ENCODE results near the gene KRTAP5-8.
"Not testable (repeated sequence)": the region's sequence is repeated elsewhere in the genome, so short reads cannot be mapped to it uniquely, and the experiment has no call there.

The KRTAP5-8 gene

GRCh38 chr11:71518506-71519471 is 19.0 kb upstream of the KRTAP5-8 start:
- DNase-seq, result no peak

- no peak for DNase-seq
Observed at GRCh38 chr11:71519546-71519945, 18.3 kb upstream of the KRTAP5-8 start.

DNA sequence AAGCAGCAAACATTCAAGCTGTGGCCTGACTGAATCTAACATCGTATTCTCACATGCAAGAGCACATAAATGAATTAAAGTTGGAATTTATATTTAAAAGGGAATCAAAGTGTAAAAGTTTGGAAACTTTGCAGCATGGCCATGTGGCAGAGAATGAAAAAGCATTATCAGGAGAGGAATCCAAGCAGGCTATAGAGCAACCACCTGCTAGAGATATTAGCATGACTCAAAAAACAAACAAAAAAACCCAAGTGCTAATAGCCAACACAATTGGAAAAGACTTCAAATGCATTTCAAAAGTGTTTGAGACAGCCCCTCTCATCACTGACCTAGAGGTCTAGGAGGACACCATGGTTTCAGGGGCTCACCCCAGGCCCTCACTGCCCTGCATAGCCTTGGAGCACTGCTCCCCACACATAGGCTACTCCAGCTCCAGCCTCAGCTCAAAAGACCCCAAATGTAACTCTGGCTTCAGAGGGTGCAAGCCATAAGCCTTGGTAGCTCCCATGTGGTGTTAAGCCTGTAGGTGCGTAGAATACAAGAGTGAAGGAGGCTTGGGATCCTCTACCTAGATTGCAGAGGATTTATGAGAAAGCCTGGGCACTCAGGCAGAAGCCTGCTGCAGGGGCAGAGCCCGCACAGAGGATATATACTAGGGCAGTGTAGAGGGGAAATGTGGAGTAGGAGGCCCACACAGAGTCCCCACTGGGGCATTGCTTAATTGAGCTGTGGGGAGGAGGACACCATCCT is 12.5 kb upstream of the KRTAP5-8 start:
- DNase-seq, result no peak

GRCh38 chr11:71525938-71526495 is 11.8 kb upstream of the KRTAP5-8 start:
- no peak for DNase-seq

DNA sequence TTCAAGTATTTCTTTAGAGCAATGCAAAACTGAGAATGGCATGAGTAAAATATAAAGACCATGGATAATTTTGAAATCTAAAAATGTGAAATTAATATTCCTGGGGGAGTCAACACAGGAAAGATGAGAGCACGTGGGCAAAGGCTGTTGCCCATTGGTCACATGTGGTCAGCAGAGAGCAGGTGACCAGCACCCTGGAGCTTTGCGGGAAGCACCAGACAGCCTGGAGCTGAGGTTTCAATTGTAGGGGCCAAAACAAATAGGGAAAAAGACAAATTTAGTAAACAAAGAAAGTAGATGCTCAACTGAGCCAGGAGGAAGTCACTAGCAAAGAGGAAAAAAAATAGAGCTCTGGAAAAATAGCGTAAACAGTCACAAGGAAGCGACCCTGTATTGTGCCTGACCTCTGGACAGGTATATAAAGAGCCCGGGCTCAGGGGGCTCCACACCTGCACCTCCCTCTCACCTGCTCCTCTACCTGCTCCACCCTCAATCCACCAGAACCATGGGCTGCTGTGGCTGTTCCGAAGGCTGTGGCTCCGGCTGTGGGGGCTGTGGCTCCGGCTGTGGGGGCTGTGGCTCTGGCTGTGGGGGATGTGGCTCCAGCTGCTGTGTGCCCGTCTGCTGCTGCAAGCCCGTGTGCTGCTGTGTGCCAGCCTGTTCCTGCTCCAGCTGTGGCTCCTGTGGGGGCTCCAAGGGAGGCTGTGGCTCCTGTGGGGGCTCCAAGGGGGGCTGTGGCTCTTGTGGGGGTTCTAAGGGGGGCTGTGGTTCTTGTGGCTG is 10.8 kb upstream of the KRTAP5-8 start, which contains the start of gene KRTAP5-7:
KRTAP5-7 (plus strand) TSS at position 472 of the 780 bp plus-strand sequence; CDS start at position 506, 34 bp downstream.
- not testable (repeated sequence) for DNase-seq

GRCh38 chr11:71527576-71528210 is 10.1 kb upstream of the KRTAP5-8 start:
- DNase-seq, result no peak

- no peak for DNase-seq
Observed at GRCh38 chr11:71530602-71531001, 7.2 kb upstream of the KRTAP5-8 start.

GRCh38 chr11:71532036-71532610 is 5.7 kb upstream of the KRTAP5-8 start:
- DNase-seq, result no peak

- not testable (repeated sequence) for DNase-seq
Observed at GRCh38 chr11:71534711-71535608, 2.9 kb upstream of the KRTAP5-8 start.

- no peak for DNase-seq
Observed at GRCh38 chr11:71535825-71536224, 2.0 kb upstream of the KRTAP5-8 start.

DNA sequence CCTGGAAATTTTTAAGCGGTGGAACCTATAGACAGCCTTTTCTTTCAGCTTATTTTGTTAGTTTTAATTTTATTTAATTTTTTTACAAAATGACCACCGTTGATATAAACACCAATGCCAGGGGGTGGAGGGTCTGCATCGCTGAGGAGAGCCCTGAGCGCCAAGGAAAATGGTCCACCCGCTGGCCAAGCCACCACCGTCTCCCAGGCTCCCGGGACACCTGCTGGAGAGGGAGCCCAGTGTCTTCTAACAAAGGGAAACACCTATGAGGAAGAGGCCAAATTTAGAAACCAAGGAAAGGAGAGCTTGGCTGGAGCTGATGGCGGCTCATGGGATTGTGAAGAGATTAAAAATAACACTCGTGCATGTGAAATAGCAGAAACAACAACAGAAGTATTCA is 288 bp upstream of the KRTAP5-8 start:
- no peak for DNase-seq

- DNase-seq, result no peak
Observed at GRCh38 chr11:71538666-71538990, 803 bp downstream of the KRTAP5-8 start.

- DNase-seq, result no peak
Observed at GRCh38 chr11:71539017-71539416, 1.2 kb downstream of the KRTAP5-8 start.

DNA sequence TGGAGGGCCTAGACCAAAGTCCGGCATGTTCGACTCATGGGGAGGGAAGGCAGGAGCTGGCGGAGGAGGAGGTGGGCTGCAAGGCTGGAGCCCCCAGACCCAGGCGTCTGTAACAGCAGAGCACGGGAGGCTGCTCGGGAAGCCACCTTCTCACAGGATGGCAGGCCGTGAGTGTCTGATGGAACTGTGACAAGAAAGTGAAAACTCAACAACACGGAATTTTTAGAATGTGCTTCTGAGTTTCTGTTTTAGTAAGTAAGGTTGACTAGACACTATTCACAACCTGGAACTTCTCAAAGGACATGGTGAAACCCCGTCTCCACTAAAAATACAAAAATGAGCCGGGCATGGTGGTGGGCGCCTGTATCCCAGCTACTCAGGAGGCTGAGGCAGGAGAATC is 2.1 kb downstream of the KRTAP5-8 start:
- DNase-seq, result not testable (repeated sequence)

DNA sequence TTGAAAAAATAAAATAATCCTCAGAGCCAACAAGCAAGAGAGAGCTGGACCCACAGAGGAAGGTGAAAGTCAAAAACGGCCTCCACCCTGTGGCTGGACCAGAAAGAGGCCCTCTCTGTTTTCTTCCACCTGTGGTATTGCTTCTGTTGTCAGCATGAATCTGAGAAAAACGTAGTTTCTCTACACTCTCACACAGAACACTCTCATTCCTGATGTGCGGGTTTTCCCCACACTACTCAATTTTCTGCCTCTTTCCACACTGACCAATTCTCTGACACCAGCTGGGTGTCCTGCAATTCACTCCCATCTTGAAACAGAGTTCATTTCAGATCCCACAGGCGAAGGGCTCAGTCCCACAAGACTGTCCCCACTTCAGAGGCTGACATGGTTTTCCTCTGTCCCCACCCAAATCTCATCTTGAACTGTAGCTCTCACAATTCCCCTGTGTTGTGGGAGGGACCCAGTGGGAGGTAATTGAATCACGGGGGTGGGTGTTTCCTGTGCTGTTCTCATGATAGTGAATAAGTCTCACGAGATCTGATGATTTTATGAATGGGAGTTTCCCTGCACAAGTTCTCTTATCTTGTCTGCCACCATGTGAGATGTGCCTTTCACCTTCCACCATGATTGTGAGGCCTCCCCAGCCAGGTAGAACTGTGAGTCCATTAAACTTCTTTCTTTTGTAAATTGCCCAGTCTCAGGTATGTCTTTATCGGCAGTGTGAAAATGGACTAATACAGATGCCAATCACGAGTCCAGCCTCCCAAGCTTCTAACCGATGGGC is 2.9 kb downstream of the KRTAP5-8 start:
- not testable (repeated sequence) for DNase-seq

DNA sequence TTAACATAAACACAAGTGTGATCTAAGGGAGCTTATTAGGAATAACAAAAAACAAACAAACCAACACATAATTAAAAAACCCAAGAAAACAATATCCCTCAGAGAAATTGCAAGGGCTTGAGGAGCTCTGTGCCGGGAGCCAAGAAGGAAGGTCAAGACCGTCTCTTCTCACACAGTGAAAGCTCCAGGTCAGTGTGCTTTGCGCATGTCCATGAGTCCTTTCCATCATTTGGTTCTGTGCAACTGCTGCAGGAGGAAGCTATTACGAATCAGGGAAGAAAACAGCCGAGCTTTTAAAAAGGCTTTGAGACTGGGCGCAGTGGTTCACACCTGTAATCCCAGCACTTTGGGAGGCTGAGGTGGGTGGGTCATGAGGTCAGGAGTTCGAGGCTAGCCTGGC is 4.6 kb downstream of the KRTAP5-8 start:
- DNase-seq, result no peak

DNA sequence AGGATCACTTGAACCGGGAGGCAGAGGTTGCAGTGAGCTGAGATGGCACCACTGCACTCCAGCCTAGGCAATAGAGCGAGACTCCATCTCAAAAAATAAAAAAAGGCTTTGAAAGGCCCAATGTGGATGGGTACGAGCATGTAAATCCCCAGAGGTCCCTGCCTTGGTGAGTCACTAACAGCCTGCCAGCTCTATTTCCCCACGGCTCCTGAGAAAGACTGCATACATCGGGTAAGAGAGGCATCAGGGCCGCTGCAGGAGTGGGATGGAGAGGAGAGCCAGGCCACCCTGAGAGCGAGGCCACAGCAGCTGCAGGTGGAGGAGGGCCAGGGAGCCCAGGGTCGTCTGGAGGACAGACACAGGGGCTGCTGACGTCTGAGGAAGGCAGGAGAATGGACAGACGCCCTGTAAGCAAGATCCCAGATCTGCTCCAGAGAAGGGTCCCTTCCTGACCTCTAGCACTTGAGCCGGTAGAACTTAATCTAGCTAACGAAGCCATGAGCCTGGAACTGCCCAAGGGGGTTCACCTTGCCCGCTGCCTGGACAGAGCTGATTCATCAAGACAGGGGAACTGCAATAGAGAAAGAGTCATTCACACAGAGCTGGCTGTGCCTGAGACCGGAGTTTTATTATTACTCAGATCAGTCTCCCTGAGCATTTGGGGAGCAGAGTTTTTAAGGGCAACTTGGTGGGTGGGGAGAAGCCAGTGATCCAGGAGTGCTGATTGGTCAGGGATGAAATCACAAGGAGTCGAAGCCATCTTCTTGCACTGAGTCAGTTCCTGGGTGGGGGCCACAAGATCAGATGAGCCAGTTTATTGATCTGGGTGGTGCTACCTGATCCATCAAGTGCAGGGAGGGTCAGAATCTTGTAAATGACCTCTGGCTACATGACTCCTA is 5.3 kb downstream of the KRTAP5-8 start:
- DNase-seq, result no peak

DNA sequence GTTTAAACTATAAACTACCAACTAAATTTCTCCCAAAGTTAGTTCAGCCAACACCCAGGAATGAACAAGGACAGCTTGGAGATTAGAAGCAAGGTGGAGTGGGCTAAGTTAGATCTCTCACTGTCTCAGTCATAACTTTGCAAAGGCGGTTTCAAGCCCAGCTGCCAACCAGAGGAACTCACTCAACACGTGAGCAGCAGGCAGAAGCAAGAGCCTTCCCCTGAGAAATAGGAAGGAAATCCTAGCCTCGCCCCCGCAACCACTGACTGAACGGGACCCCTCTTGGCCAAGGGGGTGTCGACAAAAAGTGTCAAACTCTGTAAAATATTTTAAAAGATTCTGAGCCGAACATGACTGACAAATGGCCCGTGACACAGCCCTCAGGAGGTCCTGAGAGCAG is 6.0 kb downstream of the KRTAP5-8 start:
- no peak for DNase-seq

Measured in HCEC 1CT (cell line).